Smooth muscle cell (in vitro differentiated cells): ENCODE measurements around the gene PIGA. TPM values are rescaled to one million over a fixed set of nuclear protein-coding genes. Genes with fewer than 3 reads are reported as not detected.
"Not testable (repeated sequence)": the region's sequence is repeated elsewhere in the genome, so short reads cannot be mapped to it uniquely, and the experiment has no call there.

ENCODE experiments used
- DNase-seq: peaks from one replicate; lab custom pipeline; 2025; ENCODE audit not compliant: unreplicated experiment; lab: John Stamatoyannopoulos, UW
- H2AFZ ChIP-seq: fragments of 200-600 bp; sonication (generic); 2 replicates; pipeline ENCODE4 v1.6.0; 2016; ENCODE audit warnings: antibody characterized with exemption, low read depth, mild to moderate bottlenecking
- H3F3A ChIP-seq: fragments of 200-600 bp; sonication (generic); 2 replicates; pipeline ENCODE4 v1.6.0; 2017; ENCODE audit warnings: antibody characterized with exemption, low read depth
- H3K27ac ChIP-seq: fragments of 200-600 bp; sonication (generic); 2 replicates; pipeline ENCODE4 v1.5.1; 2016; ENCODE audit warnings: low read depth, mild to moderate bottlenecking
- H3K27me3 ChIP-seq: fragments of 200-600 bp; sonication (generic); 2 replicates; pipeline ENCODE4 v1.6.1; 2016; ENCODE audit warnings: low read depth, mild to moderate bottlenecking
- H3K36me3 ChIP-seq: fragments of 200-600 bp; sonication (generic); 2 replicates; pipeline ENCODE4 v1.5.1; 2016; ENCODE audit warnings: low read depth
- H3K4me1 ChIP-seq: fragments of 200-600 bp; sonication (generic); 2 replicates; pipeline ENCODE4 v1.5.1; 2016; ENCODE audit warnings: low read depth
- H3K4me2 ChIP-seq: fragments of 200-600 bp; sonication (generic); 2 replicates; pipeline ENCODE4 v1.6.0; 2016; ENCODE audit warnings: mild to moderate bottlenecking
- H3K4me3 ChIP-seq: fragments of 200-600 bp; sonication (generic); 2 replicates; pipeline ENCODE4 v1.5.1; 2016; ENCODE audit warnings: mild to moderate bottlenecking
- H3K79me2 ChIP-seq: fragments of 200-600 bp; sonication (generic); 2 replicates; pipeline ENCODE4 v1.6.0; 2016; ENCODE audit warnings: low read depth, mild to moderate bottlenecking
- H3K9ac ChIP-seq: fragments of 200-600 bp; sonication (generic); 2 replicates; pipeline ENCODE4 v1.6.0; 2016; ENCODE audit warnings: low read depth
- H3K9me3 ChIP-seq: fragments of 200-600 bp; sonication (generic); replicated peaks from 2 replicates; pipeline ENCODE4 v1.5.1; 2016; ENCODE audit warnings: low read depth
- H4K20me1 ChIP-seq: fragments of 200-600 bp; sonication (generic); 2 replicates; pipeline ENCODE4 v1.6.0; 2016; ENCODE audit warnings: low read depth
- WGBS: methylation state at CpG from one replicate; pipeline ENCODE4 v1.1.7; 2016; ENCODE audit warnings: low lambda C conversion rate; 5-methylcytosine and 5-hydroxymethylcytosine counted together
- polyA plus RNA-seq: library from polyadenylated mRNA; unstranded; fragments of >200 nt; fragmentation: Nextera tagmentation; extraction: Ambion mirVana; gene quantifications from 2 replicates; pipeline ENCODE4 v1.2.1, GENCODE V29; 2016
- total RNA-seq: library from RNA; depleted of rRNA; stranded (reverse); fragments of >200 nt; gene quantifications from 2 replicates; pipeline ENCODE4 v1.2.3, GENCODE V29; 2014
- TF ChIP-seq, protein P1 (sequence below): fragments of 200-600 bp; sonication (generic); IDR thresholded peaks from 2 replicates; pipeline ENCODE4 v1.5.1; 2017; ENCODE audit warnings: borderline replicate concordance, mild to moderate bottlenecking, antibody characterized with exemption; ENCODE audit not compliant: insufficient read depth, poor library complexity, severe bottlenecking

PIGA gene
- total and polyA plus RNA-seq, 2 experiments from 2014 or later = 4.6 to 13.3 TPM

DNA sequence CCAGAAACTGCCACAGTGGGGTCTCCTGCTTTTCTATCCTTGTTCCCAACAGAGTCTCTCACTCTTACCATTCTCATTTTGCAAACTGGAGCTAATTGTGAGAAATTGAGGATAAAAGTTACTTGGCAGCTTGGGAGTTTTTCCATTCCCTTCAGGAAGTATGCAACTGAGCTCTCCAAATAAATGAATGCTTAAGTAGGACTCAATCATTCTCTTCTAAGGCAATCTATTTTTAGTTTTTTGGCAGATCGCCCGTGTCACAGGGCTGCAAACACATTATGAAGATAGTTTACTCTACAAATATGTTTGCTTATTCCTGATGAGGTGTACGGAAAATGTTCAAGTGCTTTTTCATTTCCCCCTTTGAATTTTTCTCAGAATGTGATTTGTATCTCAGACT lies 25.2 kb downstream of the PIGA start:
- Histone ChIP-seq H3K36me3 (no peaks in the 10 kb centered on the region), H3K79me2 (no peaks in the 10 kb centered on the region), H3K27me3 (no peaks in the 10 kb centered on the region), H3K4me1 (no peaks in the 10 kb centered on the region), H4K20me1 (no peaks in the 10 kb centered on the region), H3K9ac (no peak overlapping the region), H2AFZ (no peak overlapping the region), H3K4me3 (no peak overlapping the region), H3K4me2 (no peak overlapping the region), H3K9me3 (no peaks in the 10 kb centered on the region), H3F3A (no peaks in the 10 kb centered on the region), H3K27ac (no peak overlapping the region)
- 82% methylated on average over 3 of the region's 3 CpGs for WGBS
- no peak for DNase-seq
- TF ChIP-seq, protein P1, sequence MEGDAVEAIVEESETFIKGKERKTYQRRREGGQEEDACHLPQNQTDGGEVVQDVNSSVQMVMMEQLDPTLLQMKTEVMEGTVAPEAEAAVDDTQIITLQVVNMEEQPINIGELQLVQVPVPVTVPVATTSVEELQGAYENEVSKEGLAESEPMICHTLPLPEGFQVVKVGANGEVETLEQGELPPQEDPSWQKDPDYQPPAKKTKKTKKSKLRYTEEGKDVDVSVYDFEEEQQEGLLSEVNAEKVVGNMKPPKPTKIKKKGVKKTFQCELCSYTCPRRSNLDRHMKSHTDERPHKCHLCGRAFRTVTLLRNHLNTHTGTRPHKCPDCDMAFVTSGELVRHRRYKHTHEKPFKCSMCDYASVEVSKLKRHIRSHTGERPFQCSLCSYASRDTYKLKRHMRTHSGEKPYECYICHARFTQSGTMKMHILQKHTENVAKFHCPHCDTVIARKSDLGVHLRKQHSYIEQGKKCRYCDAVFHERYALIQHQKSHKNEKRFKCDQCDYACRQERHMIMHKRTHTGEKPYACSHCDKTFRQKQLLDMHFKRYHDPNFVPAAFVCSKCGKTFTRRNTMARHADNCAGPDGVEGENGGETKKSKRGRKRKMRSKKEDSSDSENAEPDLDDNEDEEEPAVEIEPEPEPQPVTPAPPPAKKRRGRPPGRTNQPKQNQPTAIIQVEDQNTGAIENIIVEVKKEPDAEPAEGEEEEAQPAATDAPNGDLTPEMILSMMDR = no peak

DNA sequence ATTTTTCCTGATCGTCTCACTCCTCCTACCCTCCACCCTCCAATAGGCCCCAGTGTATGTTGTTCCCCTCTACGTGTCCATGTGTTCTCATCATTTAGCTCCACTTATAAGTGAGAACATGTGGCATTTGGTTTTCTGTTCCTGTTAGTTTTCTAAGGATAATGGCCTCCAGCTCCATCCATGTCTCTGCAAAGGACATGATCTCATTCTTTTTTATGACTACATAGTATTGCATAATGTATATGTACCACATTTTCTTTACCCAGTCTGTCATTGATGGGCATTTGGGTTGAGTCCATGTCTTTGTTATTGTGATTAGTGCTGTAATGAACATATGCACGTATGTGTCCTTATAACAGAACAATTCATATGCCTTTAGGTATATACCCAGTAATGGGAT lies 29.4 kb downstream of the PIGA start:
- WGBS = 66% methylated on average over 3 of the region's 3 CpGs

DNA sequence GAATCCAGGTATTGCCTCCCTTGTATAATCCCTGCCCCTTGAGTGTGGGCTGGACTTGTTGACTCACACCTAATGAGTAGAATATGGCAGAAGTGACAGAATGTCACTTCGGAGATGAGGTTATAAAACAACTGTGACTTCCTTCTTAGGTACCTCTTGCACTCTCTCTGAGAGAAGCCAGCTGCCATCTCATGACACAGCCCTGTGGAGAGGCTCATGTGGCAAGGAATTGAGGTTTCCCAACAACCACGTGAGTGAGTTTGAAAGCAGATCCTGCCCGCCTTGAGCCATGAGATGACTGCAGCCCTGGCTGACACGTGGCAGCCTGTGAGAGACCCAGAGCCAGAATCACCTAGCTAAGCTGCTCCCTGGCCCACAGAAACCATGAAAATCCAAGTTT lies 33.4 kb downstream of the PIGA start:
- Histone ChIP-seq H2AFZ (no peak overlapping the region), H4K20me1 (no peaks in the 10 kb centered on the region), H3K4me1 (no peaks in the 10 kb centered on the region), H3K9me3 (no peaks in the 10 kb centered on the region), H3K36me3 (no peaks in the 10 kb centered on the region), H3K4me2 (no peak overlapping the region), H3K27ac (no peak overlapping the region), H3F3A (no peaks in the 10 kb centered on the region), H3K79me2 (no peaks in the 10 kb centered on the region), H3K27me3 (no peaks in the 10 kb centered on the region), H3K4me3 (no peak overlapping the region), H3K9ac (no peak overlapping the region)
- WGBS = 45% methylated on average over 4 of the region's 4 CpGs
- DNase-seq = no peak
- TF ChIP-seq, protein P1 = no peak

More for the DNA sequence above, 29.4 kb downstream of the PIGA start:
- not testable (repeated sequence) for H3K27ac ChIP-seq, H3K36me3 ChIP-seq, H2AFZ ChIP-seq, H3F3A ChIP-seq, H3K79me2 ChIP-seq, H3K27me3 ChIP-seq, DNase-seq, H3K4me2 ChIP-seq, H3K9me3 ChIP-seq, H3K4me3 ChIP-seq, H4K20me1 ChIP-seq, H3K4me1 ChIP-seq, H3K9ac ChIP-seq

GRCh38 chrX:15299941-15300851 lies 35.1 kb downstream of the PIGA start:
- TF ChIP-seq, protein P1 = peak; percentile 49
- no peaks in the 10 kb centered on the region for H3K27me3 ChIP-seq
- no peaks in the 10 kb centered on the region for H3K36me3 ChIP-seq
- H3K9me3 ChIP-seq = no peaks in the 10 kb centered on the region
- H3K4me3 ChIP-seq = no peak overlapping the region
- DNase-seq = no peak
- H3K27ac ChIP-seq = no peak overlapping the region
- no peak overlapping the region for H3K9ac ChIP-seq
- H3K4me1 ChIP-seq = no peaks in the 10 kb centered on the region
- H4K20me1 ChIP-seq = no peaks in the 10 kb centered on the region
- no peak overlapping the region for H3K4me2 ChIP-seq
- no peak overlapping the region for H2AFZ ChIP-seq
- WGBS = 66% methylated on average over 4 of the region's 4 CpGs
- H3K79me2 ChIP-seq = no peaks in the 10 kb centered on the region
- no peaks in the 10 kb centered on the region for H3F3A ChIP-seq
